ENCODE results near the gene KCNS3.

Gene KCNS3

GRCh38 chr2:17850151-17850550 is 28.3 kb upstream of the KCNS3 start:
- ATAC-seq (ENCODE audit: low read depth) (no peak), DNase-seq (ENCODE audit: low spot score) (no peak)
- TF ChIP-seq CTCF (IDR thresholded peaks at IDR 0.05; ENCODE audit: poor library complexity, severe bottlenecking): no peak
- H3K27me3 ChIP-seq (ENCODE audit: insufficient read depth, poor library complexity, severe bottlenecking): no peaks in the 10 kb centered on the region
- no peaks in the 10 kb centered on the region for H3K4me1 ChIP-seq (ENCODE audit: insufficient read depth, poor library complexity, severe bottlenecking)
- no peak overlapping the region for H3K4me3 ChIP-seq (ENCODE audit: severe bottlenecking)
- H3K27ac ChIP-seq (ENCODE audit: poor library complexity, severe bottlenecking): no peak overlapping the region
- H3K9me3 ChIP-seq (ENCODE audit: severe bottlenecking): no peaks in the 10 kb centered on the region
- H3K36me3 ChIP-seq (ENCODE audit: low read depth): no peaks in the 10 kb centered on the region

- DNase-seq (ENCODE audit: low spot score) (no peak), ATAC-seq (ENCODE audit: low read depth) (peak; percentile 76)
- H3K4me3 ChIP-seq (ENCODE audit: severe bottlenecking): no peak overlapping the region
- H3K4me1 ChIP-seq (ENCODE audit: insufficient read depth, poor library complexity, severe bottlenecking): no peaks in the 10 kb centered on the region
- TF ChIP-seq CTCF (IDR thresholded peaks at IDR 0.05; ENCODE audit: poor library complexity, severe bottlenecking): peak; percentile 88
- H3K36me3 ChIP-seq (ENCODE audit: low read depth): no peaks in the 10 kb centered on the region
- no peaks in the 10 kb centered on the region for H3K9me3 ChIP-seq (ENCODE audit: severe bottlenecking)
- no peak overlapping the region for H3K27ac ChIP-seq (ENCODE audit: poor library complexity, severe bottlenecking)
- no peaks in the 10 kb centered on the region for H3K27me3 ChIP-seq (ENCODE audit: insufficient read depth, poor library complexity, severe bottlenecking)
Observed at GRCh38 chr2:17851731-17852585, 26.5 kb upstream of the KCNS3 start.

- ATAC-seq (ENCODE audit: low read depth) (no peak), DNase-seq (ENCODE audit: low spot score) (no peak)
- Histone ChIP-seq H3K36me3 (ENCODE audit: low read depth) (no peaks in the 10 kb centered on the region), H3K4me3 (ENCODE audit: severe bottlenecking) (no peak overlapping the region), H3K4me1 (ENCODE audit: insufficient read depth, poor library complexity, severe bottlenecking) (no peaks in the 10 kb centered on the region), H3K27me3 (ENCODE audit: insufficient read depth, poor library complexity, severe bottlenecking) (no peaks in the 10 kb centered on the region), H3K27ac (ENCODE audit: poor library complexity, severe bottlenecking) (no peak overlapping the region), H3K9me3 (ENCODE audit: severe bottlenecking) (no peaks in the 10 kb centered on the region)
- no peak for TF ChIP-seq CTCF (IDR thresholded peaks at IDR 0.05; ENCODE audit: poor library complexity, severe bottlenecking)
Observed at GRCh38 chr2:17853799-17854198, 24.7 kb upstream of the KCNS3 start.

GRCh38 chr2:17857021-17857420 is 21.4 kb upstream of the KCNS3 start:
- Histone ChIP-seq H3K27me3 (ENCODE audit: insufficient read depth, poor library complexity, severe bottlenecking) (no peaks in the 10 kb centered on the region), H3K9me3 (ENCODE audit: severe bottlenecking) (no peaks in the 10 kb centered on the region), H3K27ac (ENCODE audit: poor library complexity, severe bottlenecking) (no peak overlapping the region), H3K4me3 (ENCODE audit: severe bottlenecking) (no peak overlapping the region), H3K36me3 (ENCODE audit: low read depth) (no peaks in the 10 kb centered on the region), H3K4me1 (ENCODE audit: insufficient read depth, poor library complexity, severe bottlenecking) (no peaks in the 10 kb centered on the region)
- DNase-seq (ENCODE audit: low spot score) (no peak), ATAC-seq (ENCODE audit: low read depth) (peak; percentile 61)
- TF ChIP-seq CTCF (IDR thresholded peaks at IDR 0.05; ENCODE audit: poor library complexity, severe bottlenecking): no peak

GRCh38 chr2:17858064-17858463 is 20.4 kb upstream of the KCNS3 start:
- Histone ChIP-seq H3K36me3 (ENCODE audit: low read depth) (no peaks in the 10 kb centered on the region), H3K27me3 (ENCODE audit: insufficient read depth, poor library complexity, severe bottlenecking) (no peaks in the 10 kb centered on the region), H3K27ac (ENCODE audit: poor library complexity, severe bottlenecking) (no peak overlapping the region), H3K9me3 (ENCODE audit: severe bottlenecking) (no peaks in the 10 kb centered on the region), H3K4me3 (ENCODE audit: severe bottlenecking) (no peak overlapping the region), H3K4me1 (ENCODE audit: insufficient read depth, poor library complexity, severe bottlenecking) (no peaks in the 10 kb centered on the region)
- ATAC-seq (ENCODE audit: low read depth): no peak
- no peak for DNase-seq (ENCODE audit: low spot score)
- no peak for TF ChIP-seq CTCF (IDR thresholded peaks at IDR 0.05; ENCODE audit: poor library complexity, severe bottlenecking)

All from RWPE2 (cell line).